T-helper 17 cell (primary cell): ENCODE results near the gene CYP20A1. TPM values are rescaled to one million over a fixed set of nuclear protein-coding genes. Genes with fewer than 3 reads are reported as not detected.
"Not testable (repeated sequence)": the region's sequence is repeated elsewhere in the genome, so short reads cannot be mapped to it uniquely, and the experiment has no call there.

Source experiments
- ATAC-seq: fragments of 150-1000 bp; cut with Tn5 transposase; 2 replicates; pipeline ENCODE4 v1.10.0; 2021; ENCODE audit warnings: mild to moderate bottlenecking, moderate library complexity
- DNase-seq, 3 donors: peaks; one replicate each; pipeline versions ENCODE4 v3.0.0 to v3.0.0-alpha.2; 2020 to 2021
- H3K9me3 ChIP-seq: one replicate; pipeline ENCODE4 v1.7.0; 2013; ENCODE audit warnings: low read length, mild to moderate bottlenecking; ENCODE audit not compliant: control insufficient read depth, poor library complexity, severe bottlenecking
- H3K27ac Mint-ChIP-seq: one replicate; pipeline ENCODE4 v1.8.0; 2022; ENCODE audit warnings: mild to moderate bottlenecking, moderate library complexity, mixed read lengths
- H3K27me3 Mint-ChIP-seq: one replicate; pipeline ENCODE4 v1.8.0; 2022; ENCODE audit warnings: mixed read lengths
- H3K36me3 Mint-ChIP-seq: one replicate; pipeline ENCODE4 v1.8.0; 2022; ENCODE audit warnings: low read depth, mixed read lengths
- H3K4me1 Mint-ChIP-seq: one replicate; pipeline ENCODE4 v1.8.0; 2022; ENCODE audit warnings: mild to moderate bottlenecking, mixed read lengths
- H3K4me3 Mint-ChIP-seq: one replicate; pipeline ENCODE4 v1.8.0; 2022; ENCODE audit warnings: mild to moderate bottlenecking, moderate library complexity, mixed read lengths
- total RNA-seq, 4 donors: library from RNA in 2 of 4; stranded (reverse) in 2 of 4; gene quantifications; one replicate each; pipeline ENCODE4 v1.2.3 and lab custom pipeline; 2022 to 2026

The CYP20A1 gene
- total RNA-seq, 2 donors from 2014 or later, result 31.3 to 34.7 TPM

DNA sequence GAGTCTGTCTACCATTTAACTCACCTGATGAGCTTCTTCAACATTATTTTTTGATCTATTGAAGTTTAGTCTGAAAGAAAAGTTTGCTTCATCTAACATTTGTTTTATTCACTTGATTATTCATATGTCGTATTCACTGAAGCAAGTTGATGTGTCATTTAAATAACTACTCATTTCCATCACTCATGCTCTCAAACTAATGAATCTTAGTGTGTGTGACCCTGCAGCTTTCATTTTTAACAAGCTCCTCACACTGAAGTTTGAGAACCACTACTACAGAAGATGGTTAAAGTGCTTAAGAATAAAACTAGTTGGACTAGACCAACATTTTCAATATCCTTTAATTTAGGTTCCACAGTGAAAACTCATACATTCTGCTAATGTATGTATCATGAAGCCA is 87.5 kb downstream of the CYP20A1 start:
- Mint-ChIP-seq H3K27ac (no peak overlapping the region), H3K36me3 (peaks cover 3% of the 10 kb centered on the region), H3K27me3 (no peaks in the 10 kb centered on the region), H3K4me1 (peaks cover 18% of the 10 kb centered on the region), H3K4me3 (no peak overlapping the region)
- no peak for ATAC-seq
- no peaks in the 10 kb centered on the region for H3K9me3 ChIP-seq
- DNase-seq, result no peak

DNA sequence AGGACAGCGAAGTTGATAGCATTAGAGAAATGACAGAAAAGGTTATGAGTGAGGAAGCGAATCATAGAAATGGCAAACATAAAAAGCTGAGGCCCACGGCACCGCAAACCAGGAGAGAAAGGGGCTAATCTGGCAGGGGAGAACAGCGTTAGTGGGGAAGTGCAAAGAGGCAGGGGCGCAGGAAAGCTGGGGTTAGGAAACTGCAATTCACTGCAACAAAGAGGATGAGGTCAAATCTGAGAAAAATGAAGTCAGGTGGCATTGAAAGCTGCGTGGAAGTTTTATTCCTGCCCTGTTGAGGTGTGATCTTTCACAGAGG is 88.7 kb downstream of the CYP20A1 start:
- ATAC-seq, result peak; percentile 14
- Mint-ChIP-seq H3K36me3 (peaks cover 3% of the 10 kb centered on the region), H3K27ac (peak overlapping the region; percentile 93)

GRCh38 chr2:203327901-203328759 is 89.3 kb downstream of the CYP20A1 start, which contains the start of gene ABI2:
TSS of gene ABI2 (plus strand) at chr2:203328394. CDS start at chr2:203328515, 121 bp downstream.
- peaks cover 20% of the 10 kb centered on the region for H3K4me1 Mint-ChIP-seq
- H3K4me3 Mint-ChIP-seq, result peak within 1 kb of the TSS; percentile 100
- H3K9me3 ChIP-seq, result no peaks in the 10 kb centered on the region
- no peaks in the 10 kb centered on the region for H3K27me3 Mint-ChIP-seq
- peak; percentile 18 to 59 (median 50) for DNase-seq
- ATAC-seq, result peak; percentile 74
- peaks cover 3% of the 10 kb centered on the region for H3K36me3 Mint-ChIP-seq
- peak within 1 kb of the TSS; percentile 93 for H3K27ac Mint-ChIP-seq

More for the DNA sequence above, 88.7 kb downstream of the CYP20A1 start:
- no peak for DNase-seq
- H3K9me3 ChIP-seq, result no peaks in the 10 kb centered on the region
- peak overlapping the region; percentile 100 for H3K4me3 Mint-ChIP-seq
- H3K4me1 Mint-ChIP-seq, result peaks cover 20% of the 10 kb centered on the region
- no peaks in the 10 kb centered on the region for H3K27me3 Mint-ChIP-seq

DNA sequence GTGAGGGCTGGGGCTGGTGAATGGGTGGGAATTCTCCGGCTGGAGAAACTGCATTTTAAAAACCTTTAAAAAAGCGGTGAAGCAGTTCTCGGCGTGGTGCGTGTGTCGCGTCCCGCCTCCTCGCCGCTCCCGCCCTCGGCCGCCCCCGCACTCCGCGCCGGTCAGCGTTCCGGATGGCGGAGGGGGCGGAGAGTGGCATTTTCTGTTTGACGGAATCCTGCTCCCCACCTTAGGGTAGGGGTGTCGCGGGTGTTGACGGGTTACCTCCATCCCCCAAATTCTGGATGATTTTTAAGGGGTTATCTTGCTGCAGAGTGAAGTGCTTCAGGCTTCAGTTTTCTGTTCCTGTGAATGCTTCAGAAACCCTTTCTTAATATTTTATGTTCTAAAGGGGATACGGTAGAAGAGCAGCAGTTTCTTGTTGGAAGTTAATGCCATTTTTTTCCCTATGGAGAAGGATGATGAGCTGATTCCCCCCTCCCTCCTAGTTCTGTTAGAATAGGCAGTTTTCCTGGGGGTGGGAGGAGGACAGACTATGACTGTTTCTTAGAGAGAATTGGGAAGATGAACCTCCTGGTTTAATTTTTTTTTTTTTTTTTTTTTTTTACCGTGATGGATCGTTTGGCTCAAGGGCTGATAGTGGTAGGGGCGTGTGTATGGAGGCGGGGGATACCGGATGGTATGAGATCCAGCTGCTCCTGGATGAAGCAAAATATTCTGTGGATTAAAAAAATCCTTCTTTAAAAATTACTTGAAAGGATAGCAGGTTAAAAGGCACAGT is 90.1 kb downstream of the CYP20A1 start:
- Mint-ChIP-seq H3K4me1 (peaks cover 23% of the 10 kb centered on the region), H3K36me3 (peaks cover 3% of the 10 kb centered on the region), H3K27ac (peak overlapping the region; percentile 93), H3K27me3 (no peaks in the 10 kb centered on the region), H3K4me3 (peak overlapping the region; percentile 100)
- ATAC-seq, result peak; percentile 56
- peak in 2 of 3 donors; percentile 16 to 28 for DNase-seq
- H3K9me3 ChIP-seq, result no peaks in the 10 kb centered on the region

DNA sequence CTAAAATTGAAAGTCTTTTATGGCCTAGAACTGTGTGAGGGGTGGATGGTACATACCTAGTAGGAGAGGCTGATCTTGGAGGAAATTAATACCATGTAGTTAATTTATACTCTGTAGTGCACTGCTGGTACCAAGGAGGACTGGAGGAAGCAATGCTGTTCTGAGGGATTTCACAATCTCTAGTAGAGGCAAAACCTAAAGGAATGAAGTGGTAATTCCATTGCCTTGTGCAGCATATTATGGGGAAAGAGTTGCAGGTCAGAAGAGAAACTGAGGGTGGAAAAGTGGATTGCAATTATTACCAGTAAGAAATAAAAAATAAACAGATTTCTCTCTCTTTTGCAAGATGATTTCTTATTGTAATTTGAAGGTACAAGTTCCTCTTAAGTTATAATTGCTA is 91.6 kb downstream of the CYP20A1 start:
- no peak for DNase-seq
- no peaks in the 10 kb centered on the region for H3K9me3 ChIP-seq
- H3K4me1 Mint-ChIP-seq, result peaks cover 23% of the 10 kb centered on the region
- H3K27ac Mint-ChIP-seq, result no peak overlapping the region
- H3K4me3 Mint-ChIP-seq, result peak overlapping the region; percentile 57
- H3K36me3 Mint-ChIP-seq, result peaks cover 3% of the 10 kb centered on the region
- ATAC-seq, result no peak
- no peaks in the 10 kb centered on the region for H3K27me3 Mint-ChIP-seq

- ATAC-seq, result no peak
- no peak for DNase-seq
- H3K4me3 Mint-ChIP-seq, result peak overlapping the region; percentile 36
- no peaks in the 10 kb centered on the region for H3K27me3 Mint-ChIP-seq
- no peaks in the 10 kb centered on the region for H3K36me3 Mint-ChIP-seq
- no peak overlapping the region for H3K27ac Mint-ChIP-seq
- H3K9me3 ChIP-seq, result no peaks in the 10 kb centered on the region
- H3K4me1 Mint-ChIP-seq, result peaks cover 8% of the 10 kb centered on the region
Measured at GRCh38 chr2:203338322-203338721, 99.5 kb downstream of the CYP20A1 start.

DNA sequence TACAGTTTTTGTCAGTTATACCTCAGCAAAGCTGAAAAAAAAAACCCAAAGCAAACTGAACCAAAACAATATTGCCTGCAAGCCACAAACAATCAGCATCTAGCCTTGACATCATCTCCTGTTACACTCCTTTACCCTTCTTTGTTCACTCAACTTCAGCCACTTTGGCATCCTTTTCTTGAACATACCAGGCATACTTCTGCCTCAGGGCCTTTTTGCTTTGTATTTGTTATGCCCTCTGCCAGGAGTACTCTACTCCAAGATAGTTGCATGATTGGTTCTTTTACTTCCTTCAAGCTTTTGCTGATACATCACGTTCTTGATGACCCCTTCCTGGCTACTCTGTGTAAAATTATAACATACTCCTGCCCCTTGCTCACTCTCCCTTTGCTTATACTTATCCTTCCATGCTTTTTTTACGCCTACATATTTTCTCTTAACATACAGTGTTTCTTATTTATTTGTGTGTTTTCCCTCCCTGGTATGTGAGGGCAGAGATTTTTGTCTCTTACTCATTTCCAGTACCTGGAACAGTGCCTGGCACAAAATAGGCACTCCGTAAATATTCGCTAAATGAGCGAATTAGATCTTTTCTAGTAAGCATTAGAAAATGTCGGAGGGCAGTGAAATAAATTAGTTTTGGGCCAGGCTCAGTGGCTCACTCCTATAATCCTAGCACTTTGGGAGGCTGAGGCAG is 102.1 kb downstream of the CYP20A1 start:
- H3K4me1 Mint-ChIP-seq, result peaks cover 6% of the 10 kb centered on the region
- ATAC-seq, result no peak
- H3K4me3 Mint-ChIP-seq, result no peak overlapping the region
- H3K27ac Mint-ChIP-seq, result no peak overlapping the region
- H3K9me3 ChIP-seq, result no peaks in the 10 kb centered on the region
- H3K36me3 Mint-ChIP-seq, result no peaks in the 10 kb centered on the region
- no peak for DNase-seq
- no peaks in the 10 kb centered on the region for H3K27me3 Mint-ChIP-seq

GRCh38 chr2:203341741-203342310 is 103.0 kb downstream of the CYP20A1 start:
- no peak for ATAC-seq
- no peaks in the 10 kb centered on the region for H3K36me3 Mint-ChIP-seq
- no peak overlapping the region for H3K4me3 Mint-ChIP-seq
- no peaks in the 10 kb centered on the region for H3K27me3 Mint-ChIP-seq
- no peak for DNase-seq
- peaks cover 6% of the 10 kb centered on the region for H3K4me1 Mint-ChIP-seq
- no peak overlapping the region for H3K27ac Mint-ChIP-seq
- no peaks in the 10 kb centered on the region for H3K9me3 ChIP-seq

DNA sequence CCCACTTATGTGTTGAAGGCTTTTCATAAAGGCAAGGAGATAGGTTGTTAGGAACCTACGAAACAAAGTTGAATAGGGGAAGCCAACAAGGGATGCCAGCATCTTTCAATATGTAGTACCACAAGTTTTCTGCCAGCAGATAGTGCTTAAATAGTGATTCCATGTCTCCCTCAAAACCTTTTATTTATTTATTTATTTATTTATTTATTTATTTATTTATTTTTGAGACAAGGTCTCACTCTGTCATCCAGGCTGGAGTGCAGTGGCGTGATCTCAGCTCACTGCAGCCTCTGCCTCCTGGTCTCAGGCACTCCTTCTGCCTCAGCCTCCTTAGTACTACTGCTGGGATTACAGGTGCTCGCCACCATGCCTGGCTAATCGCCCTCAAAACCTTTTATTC is 103.6 kb downstream of the CYP20A1 start:
- not testable (repeated sequence) for H3K27me3 Mint-ChIP-seq, H3K27ac Mint-ChIP-seq, ATAC-seq, DNase-seq, H3K36me3 Mint-ChIP-seq, H3K4me3 Mint-ChIP-seq, H3K4me1 Mint-ChIP-seq, H3K9me3 ChIP-seq

DNA sequence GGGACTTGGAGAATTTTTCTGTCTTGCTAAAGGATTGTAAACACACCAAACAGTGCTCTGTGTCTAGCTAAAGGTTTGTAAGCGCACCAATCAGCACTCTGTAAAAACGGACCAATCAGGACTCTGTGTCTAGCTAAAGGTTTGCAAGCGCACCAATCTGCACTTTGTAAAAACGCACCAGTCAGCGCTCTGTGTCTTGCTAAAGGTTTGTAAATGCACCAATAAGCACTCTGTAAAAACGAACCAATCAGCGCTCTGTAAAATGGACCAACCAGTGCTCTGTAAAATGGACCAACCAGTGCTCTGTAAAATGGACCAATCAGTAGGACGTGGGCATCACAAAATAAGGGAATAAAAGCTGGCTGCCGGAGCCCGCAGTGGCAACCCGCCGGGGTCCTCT is 105.8 kb downstream of the CYP20A1 start:
- ATAC-seq, result no peak
- Mint-ChIP-seq H3K27ac (no peak overlapping the region), H3K27me3 (no peaks in the 10 kb centered on the region), H3K36me3 (no peaks in the 10 kb centered on the region), H3K4me1 (peaks cover 4% of the 10 kb centered on the region), H3K4me3 (no peak overlapping the region)
- no peak for DNase-seq
- no peaks in the 10 kb centered on the region for H3K9me3 ChIP-seq

DNA sequence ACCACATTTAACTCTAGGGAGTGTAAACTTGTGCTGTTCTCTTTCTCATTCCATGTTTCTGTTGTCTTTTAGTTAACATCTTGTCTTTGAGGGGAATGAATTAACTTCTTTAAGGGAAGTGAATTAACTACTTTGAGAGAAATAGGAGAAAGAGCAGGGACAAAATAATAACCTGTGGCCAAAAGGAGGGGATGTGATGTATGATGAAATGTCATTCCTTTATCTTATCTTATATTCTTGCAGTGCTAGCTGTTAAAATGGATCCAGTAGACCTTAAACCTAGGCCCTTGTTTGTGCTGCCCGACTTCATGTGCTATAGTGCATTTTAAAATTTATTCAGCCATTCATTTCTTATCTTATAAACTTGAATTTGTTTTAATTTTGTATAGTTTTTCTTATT is 107.8 kb downstream of the CYP20A1 start:
- Mint-ChIP-seq H3K27me3 (no peaks in the 10 kb centered on the region), H3K4me1 (peaks cover 2% of the 10 kb centered on the region), H3K4me3 (no peak overlapping the region), H3K27ac (no peak overlapping the region), H3K36me3 (no peaks in the 10 kb centered on the region)
- DNase-seq (no peak), ATAC-seq (no peak)
- no peaks in the 10 kb centered on the region for H3K9me3 ChIP-seq

- no peak overlapping the region for H3K4me3 Mint-ChIP-seq
- H3K36me3 Mint-ChIP-seq, result no peaks in the 10 kb centered on the region
- no peak for ATAC-seq
- no peaks in the 10 kb centered on the region for H3K27me3 Mint-ChIP-seq
- no peaks in the 10 kb centered on the region for H3K9me3 ChIP-seq
- H3K27ac Mint-ChIP-seq, result no peak overlapping the region
- H3K4me1 Mint-ChIP-seq, result peaks cover 2% of the 10 kb centered on the region
- no peak for DNase-seq
Measured at GRCh38 chr2:203347375-203347774, 108.6 kb downstream of the CYP20A1 start.
